ENCODE results near the gene TNFRSF14.

GRCh38 chr1:2580691-2581090 is 24.5 kb downstream of the TNFRSF14 start:
- TF ChIP-seq GATA3 (IDR thresholded peaks at IDR 0.05; ENCODE audit: low read depth, low read length), result no peak
- no peak for TF ChIP-seq GATA2 (IDR thresholded peaks at IDR 0.05; ENCODE audit: low read depth, low read length)
